GM23248 (cell line): ENCODE results near the gene LKAAEAR1.

Experiments used
- EZH2 ChIP-seq: fragments of 200-600 bp; sonication (generic); IDR thresholded peaks from 2 replicates; pipeline ENCODE4 v1.6.1; 2018; ENCODE audit warnings: antibody characterized with exemption, mild to moderate bottlenecking; ENCODE audit not compliant: insufficient read depth, poor library complexity, severe bottlenecking
- EZH2phosphoT487 ChIP-seq: fragments of 200-600 bp; sonication (generic); IDR thresholded peaks from 2 replicates; pipeline ENCODE4 v1.6.1; 2018; ENCODE audit warnings: antibody characterized with exemption, moderate library complexity, mild to moderate bottlenecking, low read depth; ENCODE audit not compliant: insufficient read depth

GRCh38 chr20:64035066-64035932 lies 48.9 kb downstream of the LKAAEAR1 start:
- TF ChIP-seq EZH2 (no peak), EZH2phosphoT487 (no peak)
